Kidney glomerular epithelial cell (primary cell): ENCODE data around the gene CNKSR1.

Source experiments
- DNase-seq: peaks from one replicate; lab custom pipeline; 2025; lab: John Stamatoyannopoulos, UW

Gene CNKSR1

DNA sequence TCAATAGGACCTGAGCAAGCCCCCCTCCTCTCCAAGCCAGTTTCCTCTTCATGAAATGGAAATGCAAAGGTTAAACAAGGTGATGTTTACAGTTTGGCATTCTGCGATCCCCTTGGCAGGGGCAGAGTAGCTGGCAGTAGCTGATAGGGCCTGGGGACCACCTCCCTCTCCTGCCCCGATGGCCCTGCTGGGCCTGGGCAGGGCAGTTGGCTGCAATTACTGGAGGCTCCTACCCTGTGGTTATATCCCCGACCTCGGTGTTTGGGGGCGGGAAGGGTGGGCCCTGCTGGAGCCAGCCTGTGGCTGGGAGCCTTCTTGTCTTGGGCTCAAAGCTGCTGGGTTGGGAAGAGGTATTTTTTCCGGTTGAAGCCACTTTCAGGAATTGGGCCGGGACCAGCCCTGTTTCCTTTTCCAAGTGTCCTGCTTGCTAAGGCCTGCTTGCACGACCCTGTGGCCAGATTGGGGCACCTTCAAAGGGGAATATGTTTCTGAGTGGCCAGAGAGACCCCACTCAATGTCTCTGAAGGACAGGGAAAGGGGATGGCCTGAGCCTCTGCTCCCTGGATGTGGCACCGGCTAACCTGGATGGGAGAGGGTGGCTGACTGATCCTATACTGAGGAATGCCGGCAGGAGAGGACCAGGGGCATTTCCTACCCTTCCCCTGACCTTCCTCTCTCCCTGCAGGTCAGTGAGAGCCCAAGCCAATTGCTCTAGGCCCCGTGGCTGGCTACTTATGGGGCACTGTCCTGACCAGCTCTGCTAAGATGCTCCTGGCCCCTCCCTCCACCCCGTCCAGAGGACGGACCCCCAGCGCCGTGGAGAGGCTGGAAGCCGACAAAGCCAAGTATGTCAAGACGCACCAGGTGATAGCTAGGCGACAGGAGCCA, 16.5 kb upstream of the CNKSR1 start:
- DNase-seq: no peak

- no peak for DNase-seq
These were observed 15.7 kb upstream of the CNKSR1 start for GRCh38 chr1:26161415-26162219.

DNA sequence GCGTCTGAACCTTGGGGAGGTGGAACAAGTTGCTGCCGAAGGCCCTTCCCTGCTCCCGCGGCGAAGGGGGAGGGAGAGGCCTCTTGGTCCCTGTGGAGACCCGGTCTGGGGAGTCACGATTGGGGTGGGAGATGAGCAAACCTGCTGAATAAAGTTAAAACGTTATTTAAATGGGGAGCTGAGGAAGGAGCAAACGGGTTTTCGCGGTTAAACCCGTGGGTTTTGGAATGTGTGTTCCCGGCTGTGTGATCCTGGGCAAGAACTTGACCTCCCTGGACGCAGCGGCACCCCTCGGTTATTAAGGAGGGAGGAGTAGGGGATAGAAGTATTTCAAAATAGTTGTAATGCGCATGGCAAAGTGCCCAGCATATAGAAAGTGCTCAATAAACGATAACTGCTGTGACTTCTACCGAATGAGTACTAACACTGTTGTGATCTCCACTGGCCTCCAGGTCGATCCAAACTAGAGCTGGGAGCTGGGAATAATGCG, 15.0 kb upstream of the CNKSR1 start:
- no peak for DNase-seq

DNA sequence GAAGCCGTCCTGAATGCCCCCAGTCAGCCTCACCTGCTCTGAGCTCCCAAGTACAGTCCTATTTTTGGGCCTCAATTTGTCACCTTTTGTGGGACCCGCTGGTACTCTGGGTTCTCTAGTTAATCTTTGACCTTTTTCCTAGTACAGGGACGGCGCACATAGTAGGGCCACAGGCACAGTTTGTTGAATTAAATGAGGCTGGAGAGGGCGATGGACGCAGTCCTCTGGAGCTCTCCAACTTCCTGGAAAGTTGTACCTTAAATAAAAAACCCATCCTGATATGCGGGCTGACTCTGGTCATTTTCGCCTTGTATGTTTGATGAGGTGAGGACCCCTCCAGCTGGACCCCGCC, 13.6 kb upstream of the CNKSR1 start:
- no peak for DNase-seq

DNA sequence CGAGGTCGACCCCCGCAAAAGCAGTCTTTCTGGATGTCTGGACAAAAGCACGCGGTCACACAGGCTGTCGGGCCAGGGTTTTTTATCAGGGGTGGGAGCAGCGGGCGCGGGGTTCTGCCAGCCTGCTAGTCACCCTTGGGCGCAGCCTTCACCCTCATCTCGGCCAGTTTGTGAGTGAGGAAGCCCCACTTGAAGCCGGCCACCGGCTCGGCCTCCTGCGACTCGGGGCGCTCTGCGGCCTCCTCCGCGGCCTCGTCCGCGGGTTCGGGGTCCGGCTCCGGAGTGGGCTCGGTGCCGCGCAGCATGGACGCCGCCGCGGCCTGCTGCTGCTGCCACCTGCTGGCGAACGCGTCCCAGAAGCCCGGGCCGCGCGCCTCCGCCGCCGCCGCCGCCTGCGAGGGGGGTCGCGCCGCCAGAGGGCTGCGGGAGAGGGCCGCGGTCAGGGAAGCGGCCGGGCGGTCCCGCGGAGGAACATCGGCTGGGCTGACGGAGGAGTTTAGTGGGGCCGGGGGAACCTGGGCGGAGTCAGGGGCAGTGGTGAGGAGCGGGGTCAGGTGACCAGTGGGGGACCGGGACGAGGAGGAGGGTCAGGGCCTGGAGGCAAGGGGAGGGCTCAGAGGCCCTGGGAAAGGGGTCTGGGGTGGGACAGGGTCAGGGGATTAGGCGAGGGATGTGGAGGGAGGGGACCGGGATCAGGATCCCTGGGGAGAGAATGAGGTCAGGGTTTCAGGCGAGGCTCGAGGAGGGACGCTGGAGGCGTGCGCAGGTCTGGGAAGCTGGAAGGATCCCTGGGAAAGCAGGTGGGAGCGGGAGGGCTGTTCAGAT, 13.0 kb upstream of the CNKSR1 start:
- no peak for DNase-seq

DNA sequence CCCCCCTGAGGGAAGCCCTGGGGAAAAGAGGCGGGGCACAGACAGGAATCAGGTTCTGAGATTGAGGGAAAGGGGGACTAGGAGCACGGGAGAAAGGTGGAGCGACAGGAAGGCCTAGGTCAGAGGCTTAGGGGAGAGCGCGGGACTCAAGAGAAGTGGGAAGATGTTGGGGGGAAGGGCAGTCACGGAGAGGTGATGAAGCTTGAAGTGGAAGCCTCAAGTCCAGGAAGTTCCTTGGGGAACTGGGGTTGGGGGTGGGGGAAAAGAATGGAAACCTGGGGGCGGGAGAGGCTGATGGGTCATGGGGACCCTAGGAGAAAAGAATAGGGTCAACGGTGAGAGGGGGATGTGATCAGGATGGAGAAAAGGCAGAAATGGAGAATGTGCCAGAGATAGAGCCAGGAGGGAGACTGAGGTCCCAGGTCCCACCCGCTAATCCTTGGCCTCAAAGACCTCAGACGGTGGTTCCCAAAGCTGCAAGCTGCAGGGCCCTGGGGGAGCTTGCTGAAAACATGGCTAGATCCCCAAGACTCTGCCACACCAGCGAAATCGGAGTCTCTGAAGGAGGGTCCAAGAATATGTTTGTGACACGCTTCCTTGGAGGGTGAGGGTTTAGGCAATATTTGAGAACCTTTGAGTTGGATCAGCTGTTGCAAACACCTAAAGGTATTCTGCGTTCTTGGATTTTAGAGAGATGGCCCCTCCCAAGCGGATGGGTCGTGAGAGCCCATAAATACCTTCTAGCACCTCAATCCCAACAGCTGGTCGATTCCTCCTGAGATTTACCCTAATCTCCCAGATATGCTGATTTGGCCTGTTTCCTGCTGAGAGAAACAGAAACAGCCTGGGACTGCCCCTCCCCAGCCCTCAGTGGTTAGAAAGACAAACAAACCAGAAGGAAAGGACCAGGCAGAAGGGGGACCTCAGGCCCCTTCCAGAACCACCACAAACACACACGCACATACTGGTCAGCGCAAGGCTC, 12.1 kb upstream of the CNKSR1 start:
- no peak for DNase-seq

- no peak for DNase-seq
These were observed 10.5 kb upstream of the CNKSR1 start for GRCh38 chr1:26166719-26167281.

DNA sequence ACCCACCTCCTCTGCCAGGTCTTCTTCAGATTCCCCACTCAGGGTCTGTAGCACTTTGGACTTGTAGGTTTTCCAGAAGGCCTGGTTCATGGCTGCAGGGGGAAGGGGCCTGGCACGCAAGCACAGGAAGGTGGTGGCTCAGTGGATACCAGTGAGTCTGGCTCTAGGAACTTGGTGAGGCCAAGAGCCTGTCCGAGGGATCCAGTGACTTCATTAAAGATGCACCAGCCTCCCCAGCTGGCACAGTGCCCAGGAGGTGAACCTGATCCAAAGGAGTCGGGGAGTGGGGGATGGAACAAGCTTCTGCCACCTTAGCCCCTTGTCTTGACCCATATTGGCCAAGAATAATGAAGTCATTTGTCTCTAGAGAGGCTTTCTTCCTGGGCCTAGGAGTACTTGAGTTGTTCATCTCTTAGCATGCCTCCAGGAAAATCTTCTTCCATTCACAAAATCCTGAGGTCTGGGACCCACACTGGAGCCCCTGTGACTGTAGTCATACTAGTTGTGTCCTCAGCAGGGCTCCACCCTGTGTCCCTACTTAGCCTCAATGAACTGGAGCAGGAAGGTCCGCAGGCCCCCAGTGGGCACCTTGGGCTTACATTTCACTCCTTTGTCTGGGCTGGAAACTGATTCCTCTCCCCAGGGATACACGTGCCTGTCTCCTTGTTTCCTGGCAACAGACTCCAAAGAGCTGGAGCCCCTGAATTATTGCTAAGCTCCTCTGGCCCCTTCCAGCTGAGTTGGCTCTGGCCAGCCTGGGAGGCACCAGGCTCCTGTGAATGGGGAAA, 8.7 kb upstream of the CNKSR1 start, which contains the start of gene C1orf232:
Gene C1orf232 (minus strand): TSS at position 554 of the 788 bp plus-strand sequence. CDS start 464 bp downstream, at position 90.
- no peak for DNase-seq

DNA sequence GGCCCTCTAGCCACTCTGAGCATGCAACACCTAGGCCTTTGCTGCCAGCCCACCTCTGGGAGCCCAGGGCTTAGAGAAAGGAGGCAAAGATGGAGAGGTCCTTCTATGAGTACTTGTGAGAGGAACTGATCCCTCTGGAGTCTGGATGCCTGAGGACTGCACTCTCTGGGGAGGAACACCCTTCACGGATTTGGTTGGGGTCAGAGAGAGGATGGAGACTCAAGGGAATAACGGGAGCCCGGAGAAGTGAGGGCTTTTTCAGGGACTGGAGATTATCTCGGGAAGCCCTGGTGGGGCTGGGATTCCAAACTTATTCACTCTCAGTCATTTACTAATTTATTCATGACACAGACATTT, 8.1 kb upstream of the CNKSR1 start:
- DNase-seq: no peak

- peak; percentile 81 for DNase-seq
These were observed 7.4 kb upstream of the CNKSR1 start, which contains the start of gene ZNF593 for GRCh38 chr1:26169669-26170471. Gene ZNF593, plus strand, starts transcription at chr1:26169908. Its CDS starts 76 bp downstream, at chr1:26169984.

- DNase-seq: no peak
These were observed 6.8 kb upstream of the CNKSR1 start for GRCh38 chr1:26170472-26170821.

- no peak for DNase-seq
These were observed 5.9 kb upstream of the CNKSR1 start, which contains the start of gene ZNF593OS for GRCh38 chr1:26171084-26172072. Gene ZNF593OS, minus strand, starts transcription at chr1:26171832. Its CDS starts 171 bp downstream, at chr1:26171661.

GRCh38 chr1:26175346-26175745, 1.9 kb upstream of the CNKSR1 start:
- no peak for DNase-seq

DNA sequence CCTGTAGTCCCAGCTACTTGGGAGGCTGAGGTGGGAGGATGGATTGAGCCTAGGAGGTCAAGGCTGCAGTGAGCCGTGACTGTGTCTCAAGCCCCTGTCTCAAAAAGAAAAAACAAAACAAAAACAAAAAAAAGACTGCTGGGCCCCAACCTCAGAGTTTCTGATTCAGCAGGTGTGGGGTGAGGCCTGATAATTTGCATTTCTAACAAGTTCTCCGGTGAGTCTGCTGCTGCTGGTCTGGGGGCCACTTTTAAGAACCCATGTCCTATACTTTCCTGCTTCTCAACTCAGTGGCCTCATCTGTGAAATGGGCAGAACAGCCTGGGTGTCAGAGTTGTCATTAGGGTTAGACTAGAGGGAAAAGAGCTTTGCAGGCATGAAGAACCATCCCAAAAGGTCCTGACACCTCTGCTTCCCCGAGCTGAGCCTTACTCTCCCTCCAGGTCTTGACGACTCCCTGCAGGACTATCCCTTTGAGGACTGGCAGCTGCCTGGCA, 2.8 kb downstream of the CNKSR1 start:
- DNase-seq: no peak

DNA sequence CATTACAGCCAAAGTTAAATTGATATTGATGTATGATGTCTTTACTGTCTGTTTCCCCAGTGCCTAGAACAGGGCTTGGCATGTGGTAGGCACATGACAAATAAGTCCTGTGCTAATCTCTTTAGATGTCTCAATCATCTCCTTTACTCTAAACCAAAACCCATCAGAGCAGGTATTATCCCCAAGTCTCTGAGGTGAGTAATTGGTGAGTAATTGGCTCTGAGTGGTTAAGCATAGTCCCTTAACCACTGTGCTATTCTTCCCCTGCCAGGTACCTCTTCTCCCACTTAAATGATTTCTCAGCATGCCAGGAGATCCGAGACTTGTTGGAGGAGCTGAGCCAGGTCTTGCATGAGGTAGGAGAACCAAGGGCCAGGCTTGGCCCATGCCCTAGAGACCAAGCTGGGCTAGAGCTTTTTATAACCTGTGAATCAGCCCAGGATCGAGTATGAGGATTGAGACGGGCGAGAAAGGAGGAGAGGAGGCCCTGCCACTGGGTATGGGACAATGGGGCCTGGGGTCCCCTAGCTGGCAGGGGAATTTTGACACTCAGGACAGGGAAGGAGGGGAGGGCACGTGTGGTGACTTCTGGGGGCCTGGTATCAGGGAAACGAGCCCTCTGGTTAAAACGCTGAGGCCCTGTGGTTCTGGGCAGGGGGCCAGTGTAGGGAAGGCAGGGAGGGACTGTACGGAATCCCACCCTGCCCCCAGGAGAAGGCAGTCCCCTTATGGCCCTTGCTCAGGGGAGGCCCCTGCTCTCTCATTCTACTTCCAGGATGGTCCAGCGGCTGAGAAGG, 4.5 kb downstream of the CNKSR1 start:
- DNase-seq: peak; percentile 65

GRCh38 chr1:26182383-26182696, 5.0 kb downstream of the CNKSR1 start:
- DNase-seq: no peak

GRCh38 chr1:26184086-26184485, 6.8 kb downstream of the CNKSR1 start:
- DNase-seq: no peak
